ENCODE measurements around the gene MYRFL.

MYRFL gene

GRCh38 chr12:69927164-69927563 is 102.1 kb downstream of the MYRFL start:
- H3K4me2 ChIP-seq (ENCODE audit: low read length): peak overlapping the region; percentile 54
- no peaks in the 10 kb centered on the region for H3K27me3 ChIP-seq (ENCODE audit: control insufficient read depth, low read length)
- peak overlapping the region; percentile 85 for H3K27ac ChIP-seq (ENCODE audit: low read depth, low read length)
- H4K20me1 ChIP-seq (ENCODE audit: control insufficient read depth, insufficient read depth, low read depth, low read length): no peaks in the 10 kb centered on the region
- H3K36me3 ChIP-seq (ENCODE audit: control insufficient read depth, low read length): peaks cover 4% of the 10 kb centered on the region; the same call in 1 of the 2 replicates
- TF ChIP-seq EZH2phosphoT487 (IDR thresholded peaks at IDR 0.05; ENCODE audit: borderline replicate concordance, low read length): no peak
- TF ChIP-seq, protein P1, sequence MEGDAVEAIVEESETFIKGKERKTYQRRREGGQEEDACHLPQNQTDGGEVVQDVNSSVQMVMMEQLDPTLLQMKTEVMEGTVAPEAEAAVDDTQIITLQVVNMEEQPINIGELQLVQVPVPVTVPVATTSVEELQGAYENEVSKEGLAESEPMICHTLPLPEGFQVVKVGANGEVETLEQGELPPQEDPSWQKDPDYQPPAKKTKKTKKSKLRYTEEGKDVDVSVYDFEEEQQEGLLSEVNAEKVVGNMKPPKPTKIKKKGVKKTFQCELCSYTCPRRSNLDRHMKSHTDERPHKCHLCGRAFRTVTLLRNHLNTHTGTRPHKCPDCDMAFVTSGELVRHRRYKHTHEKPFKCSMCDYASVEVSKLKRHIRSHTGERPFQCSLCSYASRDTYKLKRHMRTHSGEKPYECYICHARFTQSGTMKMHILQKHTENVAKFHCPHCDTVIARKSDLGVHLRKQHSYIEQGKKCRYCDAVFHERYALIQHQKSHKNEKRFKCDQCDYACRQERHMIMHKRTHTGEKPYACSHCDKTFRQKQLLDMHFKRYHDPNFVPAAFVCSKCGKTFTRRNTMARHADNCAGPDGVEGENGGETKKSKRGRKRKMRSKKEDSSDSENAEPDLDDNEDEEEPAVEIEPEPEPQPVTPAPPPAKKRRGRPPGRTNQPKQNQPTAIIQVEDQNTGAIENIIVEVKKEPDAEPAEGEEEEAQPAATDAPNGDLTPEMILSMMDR (IDR thresholded peaks at IDR 0.05; ENCODE audit: low read depth, low read length, poor library complexity, severe bottlenecking): no peak
- H3K9me3 ChIP-seq (ENCODE audit: control insufficient read depth, insufficient read depth, low read length): no peaks in the 10 kb centered on the region
- peaks cover 19% of the 10 kb centered on the region for H3F3A ChIP-seq (ENCODE audit: control insufficient read depth, insufficient read depth)
- peak overlapping the region; percentile 50 for H3K4me3 ChIP-seq (ENCODE audit: low read length)
- H3K9me2 ChIP-seq (replicated peaks; ENCODE audit: control insufficient read depth, low read length): no peaks in the 10 kb centered on the region
- no peaks in the 10 kb centered on the region for H3K79me2 ChIP-seq (ENCODE audit: control insufficient read depth, low read length)
- peaks cover 86% of the 10 kb centered on the region for H3K4me1 ChIP-seq (ENCODE audit: control insufficient read depth, low read length)

DNA sequence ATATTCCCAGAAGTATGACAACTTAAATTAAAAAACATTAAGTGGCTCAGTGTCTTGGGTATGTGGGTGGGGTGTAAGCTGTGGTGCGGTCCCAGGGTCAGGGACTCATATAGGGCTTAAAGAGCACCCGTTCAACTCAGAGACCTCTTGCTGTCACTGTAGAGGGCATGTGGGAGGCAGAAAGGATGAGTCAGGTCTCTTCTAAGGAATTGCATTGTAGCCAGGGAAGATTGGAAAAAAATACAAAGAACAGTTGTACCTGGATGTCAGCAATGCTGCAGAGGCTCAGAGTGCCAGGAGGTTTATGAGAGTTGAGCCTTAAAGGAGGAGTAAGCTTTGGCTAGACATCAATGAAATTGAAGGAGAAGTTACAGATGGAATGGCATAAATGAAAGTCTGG is 104.1 kb downstream of the MYRFL start:
- no peak for TF ChIP-seq EZH2phosphoT487 (IDR thresholded peaks at IDR 0.05; ENCODE audit: borderline replicate concordance, low read length)
- TF ChIP-seq, protein P1 (IDR thresholded peaks at IDR 0.05; ENCODE audit: low read depth, low read length, poor library complexity, severe bottlenecking): no peak
- Histone ChIP-seq H3K9me3 (ENCODE audit: control insufficient read depth, insufficient read depth, low read length) (no peaks in the 10 kb centered on the region), H4K20me1 (ENCODE audit: control insufficient read depth, insufficient read depth, low read depth, low read length) (no peaks in the 10 kb centered on the region), H3K36me3 (ENCODE audit: control insufficient read depth, low read length) (peaks cover 4% of the 10 kb centered on the region; the same call in 1 of the 2 replicates), H3K27me3 (ENCODE audit: control insufficient read depth, low read length) (no peaks in the 10 kb centered on the region), H3K4me1 (ENCODE audit: control insufficient read depth, low read length) (peaks cover 94% of the 10 kb centered on the region), H3K9me2 (replicated peaks; ENCODE audit: control insufficient read depth, low read length) (no peaks in the 10 kb centered on the region), H3K79me2 (ENCODE audit: control insufficient read depth, low read length) (no peaks in the 10 kb centered on the region), H3F3A (ENCODE audit: control insufficient read depth, insufficient read depth) (peaks cover 19% of the 10 kb centered on the region), H3K27ac (ENCODE audit: low read depth, low read length) (no peak overlapping the region), H3K4me2 (ENCODE audit: low read length) (no peak overlapping the region), H3K4me3 (ENCODE audit: low read length) (no peak overlapping the region)

- H3K9me2 ChIP-seq (replicated peaks; ENCODE audit: control insufficient read depth, low read length): no peaks in the 10 kb centered on the region
- H3K4me2 ChIP-seq (ENCODE audit: low read length): no peak overlapping the region
- H3K79me2 ChIP-seq (ENCODE audit: control insufficient read depth, low read length): no peaks in the 10 kb centered on the region
- peaks cover 94% of the 10 kb centered on the region for H3K4me1 ChIP-seq (ENCODE audit: control insufficient read depth, low read length)
- TF ChIP-seq, protein P1 (IDR thresholded peaks at IDR 0.05; ENCODE audit: low read depth, low read length, poor library complexity, severe bottlenecking): no peak
- no peak for TF ChIP-seq EZH2phosphoT487 (IDR thresholded peaks at IDR 0.05; ENCODE audit: borderline replicate concordance, low read length)
- peaks cover 19% of the 10 kb centered on the region for H3F3A ChIP-seq (ENCODE audit: control insufficient read depth, insufficient read depth)
- no peaks in the 10 kb centered on the region for H3K9me3 ChIP-seq (ENCODE audit: control insufficient read depth, insufficient read depth, low read length)
- no peak overlapping the region for H3K27ac ChIP-seq (ENCODE audit: low read depth, low read length)
- peaks cover 4% of the 10 kb centered on the region; the same call in 1 of the 2 replicates for H3K36me3 ChIP-seq (ENCODE audit: control insufficient read depth, low read length)
- H3K4me3 ChIP-seq (ENCODE audit: low read length): no peak overlapping the region
- H4K20me1 ChIP-seq (ENCODE audit: control insufficient read depth, insufficient read depth, low read depth, low read length): no peaks in the 10 kb centered on the region
- H3K27me3 ChIP-seq (ENCODE audit: control insufficient read depth, low read length): no peaks in the 10 kb centered on the region
Observed at GRCh38 chr12:69929531-69929930, 104.5 kb downstream of the MYRFL start.

Measured in DOHH2 (cell line).